Measurements from ENCODE around the gene IFITM1. TPM values are rescaled to one million over a fixed set of nuclear protein-coding genes. Genes with fewer than 3 reads are reported as not detected.

The IFITM1 gene
- total RNA-seq, 1 experiment from 2014 or later: 0.37 TPM

Other genes starting within 250 kb of the IFITM1 start
- not detected in 2 replicates for gene SCGB1C1, start 121.0 kb upstream of the IFITM1 start, total RNA-seq (2014; rRNA removed; shearing (Covaris generic))
- gene BET1L, start 106.6 kb upstream of the IFITM1 start, total RNA-seq (2014; rRNA removed; shearing (Covaris generic)): 9.8 and 10.5 TPM in 2 replicates
- gene RIC8A, start 106.3 kb upstream of the IFITM1 start, total RNA-seq (2014; rRNA removed; shearing (Covaris generic)): 165 and 176 TPM in 2 replicates
- gene SIRT3, start 77.7 kb upstream of the IFITM1 start, total RNA-seq (2014; rRNA removed; shearing (Covaris generic)): 2.3 and 7.1 TPM in 2 replicates
- gene PSMD13, start 77.1 kb upstream of the IFITM1 start, total RNA-seq (2014; rRNA removed; shearing (Covaris generic)): 217 and 331 TPM in 2 replicates
- gene NLRP6, start 35.6 kb upstream of the IFITM1 start, total RNA-seq (2014; rRNA removed; shearing (Covaris generic)): not detected in 2 replicates
- gene PGGHG, start 24.9 kb upstream of the IFITM1 start, total RNA-seq (2014; rRNA removed; shearing (Covaris generic)): 2.1 and 4.6 TPM in 2 replicates
- gene IFITM5, start 14.5 kb upstream of the IFITM1 start, total RNA-seq (2014; rRNA removed; shearing (Covaris generic)): not detected in 2 replicates
- 6.0 and 16.3 TPM in 2 replicates for gene IFITM2, start 6.2 kb upstream of the IFITM1 start, total RNA-seq (2014; rRNA removed; shearing (Covaris generic))
- gene IFITM3, start 6.8 kb downstream of the IFITM1 start, total RNA-seq (2014; rRNA removed; shearing (Covaris generic)): 43.5 and 63.1 TPM in 2 replicates
- not detected in 2 replicates for gene B4GALNT4, start 55.5 kb downstream of the IFITM1 start, total RNA-seq (2014; rRNA removed; shearing (Covaris generic))
- gene PKP3, start 80.2 kb downstream of the IFITM1 start, total RNA-seq (2014; rRNA removed; shearing (Covaris generic)): 1.9 and 5.7 TPM in 2 replicates
- 3.3 and 8.6 TPM in 2 replicates for gene SIGIRR, start 101.0 kb downstream of the IFITM1 start, total RNA-seq (2014; rRNA removed; shearing (Covaris generic))
- not detected in 2 replicates for gene ANO9, start 128.0 kb downstream of the IFITM1 start, total RNA-seq (2014; rRNA removed; shearing (Covaris generic))
- 11.5 and 18.3 TPM in 2 replicates for gene PTDSS2, start 136.2 kb downstream of the IFITM1 start, total RNA-seq (2014; rRNA removed; shearing (Covaris generic))
- gene RNH1, start 193.2 kb downstream of the IFITM1 start, total RNA-seq (2014; rRNA removed; shearing (Covaris generic)): 121 and 137 TPM in 2 replicates
- gene HRAS, start 221.5 kb downstream of the IFITM1 start, total RNA-seq (2014; rRNA removed; shearing (Covaris generic)): 47.3 and 52.3 TPM in 2 replicates
- 0.05 TPM in 1 of 2 replicates, not detected in the other for gene LRRC56, start 223.5 kb downstream of the IFITM1 start, total RNA-seq (2014; rRNA removed; shearing (Covaris generic))
- gene LMNTD2, start 246.7 kb downstream of the IFITM1 start, total RNA-seq (2014; rRNA removed; shearing (Covaris generic)): 0.18 TPM in 1 of 2 replicates, not detected in the other
- gene RASSF7, start 246.9 kb downstream of the IFITM1 start, total RNA-seq (2014; rRNA removed; shearing (Covaris generic)): 13.8 and 16.4 TPM in 2 replicates

Measured in SJSA1 (cell line).